Brain microvascular endothelial cell (primary cell): ENCODE measurements around the gene ZNF532.

Source experiments
- DNase-seq: peaks from one replicate; pipeline ENCODE4 v3.0.0-alpha.2; 2020
- H3K27ac ChIP-seq: fragments of 250-450 bp; sonication (Bioruptor Pico); 2 replicates; pipeline ENCODE4 v1.5.1; 2020; ENCODE audit warnings: mild to moderate bottlenecking, moderate library complexity
- H3K27me3 ChIP-seq: fragments of 250-450 bp; sonication (Bioruptor Pico); replicated peaks from 2 replicates; pipeline ENCODE4 v1.5.1; 2020; ENCODE audit warnings: mild to moderate bottlenecking
- H3K36me3 ChIP-seq: fragments of 250-450 bp; sonication (Bioruptor Pico); replicated peaks from 2 replicates; pipeline ENCODE4 v1.5.1; 2020; ENCODE audit warnings: mild to moderate bottlenecking
- H3K4me3 ChIP-seq: 2 replicates; pipeline ENCODE4 v1.5.1; 2011; ENCODE audit warnings: low read depth, mild to moderate bottlenecking, control low read depth, low read length, moderate library complexity
- in situ Hi-C: cut with HindIII; loops from 2 replicates; pipeline ENCODE4 v1.10.0; 2017; ENCODE audit warnings: low sequenced_read_pairs, low pct_ligation_motif_present
- TF ChIP-seq, protein P1 (sequence below): IDR thresholded peaks from 2 replicates; pipeline ENCODE4 v1.5.1; 2011; ENCODE audit warnings: low read depth, mild to moderate bottlenecking, moderate library complexity, low read length, control low read depth, inconsistent platforms; ENCODE audit errors: missing control alignments

The ZNF532 gene

DNA sequence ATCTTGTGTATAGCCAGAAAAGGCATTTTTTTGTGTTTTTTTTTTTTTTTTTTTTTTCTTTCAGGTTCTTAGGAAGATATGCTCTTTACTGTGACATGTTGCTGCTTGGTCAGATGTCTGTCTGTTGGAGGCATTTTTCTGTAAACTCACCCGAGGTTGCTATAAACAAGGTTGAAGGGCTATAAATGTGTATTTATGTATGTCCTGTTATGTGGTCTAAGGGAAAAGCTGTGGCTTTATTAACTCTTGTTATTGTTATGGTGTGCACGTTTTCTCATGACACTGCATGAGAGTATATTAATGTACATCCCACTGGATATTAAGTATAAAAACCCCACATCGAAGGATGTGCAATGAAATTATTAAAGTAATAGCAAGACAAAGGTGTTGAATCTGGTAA is 102.0 kb downstream of the ZNF532 start:
- in situ Hi-C loops, result no loop called here
- TF ChIP-seq, protein P1, sequence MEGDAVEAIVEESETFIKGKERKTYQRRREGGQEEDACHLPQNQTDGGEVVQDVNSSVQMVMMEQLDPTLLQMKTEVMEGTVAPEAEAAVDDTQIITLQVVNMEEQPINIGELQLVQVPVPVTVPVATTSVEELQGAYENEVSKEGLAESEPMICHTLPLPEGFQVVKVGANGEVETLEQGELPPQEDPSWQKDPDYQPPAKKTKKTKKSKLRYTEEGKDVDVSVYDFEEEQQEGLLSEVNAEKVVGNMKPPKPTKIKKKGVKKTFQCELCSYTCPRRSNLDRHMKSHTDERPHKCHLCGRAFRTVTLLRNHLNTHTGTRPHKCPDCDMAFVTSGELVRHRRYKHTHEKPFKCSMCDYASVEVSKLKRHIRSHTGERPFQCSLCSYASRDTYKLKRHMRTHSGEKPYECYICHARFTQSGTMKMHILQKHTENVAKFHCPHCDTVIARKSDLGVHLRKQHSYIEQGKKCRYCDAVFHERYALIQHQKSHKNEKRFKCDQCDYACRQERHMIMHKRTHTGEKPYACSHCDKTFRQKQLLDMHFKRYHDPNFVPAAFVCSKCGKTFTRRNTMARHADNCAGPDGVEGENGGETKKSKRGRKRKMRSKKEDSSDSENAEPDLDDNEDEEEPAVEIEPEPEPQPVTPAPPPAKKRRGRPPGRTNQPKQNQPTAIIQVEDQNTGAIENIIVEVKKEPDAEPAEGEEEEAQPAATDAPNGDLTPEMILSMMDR, result no peak
- Histone ChIP-seq H3K27me3 (no peaks in the 10 kb centered on the region), H3K36me3 (no peaks in the 10 kb centered on the region), H3K4me3 (no peak overlapping the region), H3K27ac (no peak overlapping the region)
- DNase-seq, result no peak

DNA sequence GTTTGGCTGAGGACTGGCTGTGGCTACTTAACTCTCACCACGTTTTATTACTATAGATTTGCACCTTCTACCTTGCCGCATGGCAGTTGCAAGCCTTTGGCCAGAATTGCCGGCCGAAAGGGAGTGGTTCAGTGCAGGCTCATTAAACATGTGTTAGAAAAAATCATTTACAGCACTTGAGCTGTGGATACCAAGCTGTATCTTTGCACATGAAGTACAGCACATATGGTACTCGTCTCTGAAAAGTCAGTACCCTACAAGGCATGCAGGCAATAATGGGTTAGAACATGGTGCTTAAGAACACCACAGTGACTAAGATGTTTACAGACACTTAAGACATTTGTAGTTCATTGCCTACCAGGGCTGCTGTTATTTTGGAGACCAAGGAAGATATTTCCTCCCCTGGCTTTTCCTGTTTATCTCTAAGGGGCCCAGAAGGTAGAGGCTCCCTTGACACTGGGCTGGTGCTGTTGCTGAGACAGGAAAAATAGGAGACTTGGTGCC is 103.1 kb downstream of the ZNF532 start:
- Histone ChIP-seq H3K27ac (no peak overlapping the region), H3K36me3 (no peaks in the 10 kb centered on the region), H3K4me3 (no peak overlapping the region), H3K27me3 (no peaks in the 10 kb centered on the region)
- in situ Hi-C loops, result no loop called here
- TF ChIP-seq, protein P1, result no peak
- no peak for DNase-seq

- TF ChIP-seq, protein P1, result no peak
- no peak overlapping the region for H3K4me3 ChIP-seq
- no peaks in the 10 kb centered on the region for H3K36me3 ChIP-seq
- in situ Hi-C loops, result no loop called here
- H3K27ac ChIP-seq, result no peak overlapping the region
- no peak for DNase-seq
- H3K27me3 ChIP-seq, result no peaks in the 10 kb centered on the region
Observed at GRCh38 chr18:58970943-58971790, 106.5 kb downstream of the ZNF532 start.

- Histone ChIP-seq H3K27me3 (no peaks in the 10 kb centered on the region), H3K4me3 (no peak overlapping the region), H3K27ac (no peak overlapping the region), H3K36me3 (peaks cover 10% of the 10 kb centered on the region)
- DNase-seq, result no peak
- in situ Hi-C loops, result no loop called here
- TF ChIP-seq, protein P1, result no peak
Observed at GRCh38 chr18:58975296-58975695, 110.6 kb downstream of the ZNF532 start.

- no peak overlapping the region for H3K27ac ChIP-seq
Observed at GRCh38 chr18:58975781-58976180, 111.1 kb downstream of the ZNF532 start.

More at GRCh38 chr18:58975781-58976180, 111.1 kb downstream of the ZNF532 start:
- Histone ChIP-seq H3K36me3 (peaks cover 11% of the 10 kb centered on the region), H3K4me3 (no peak overlapping the region), H3K27me3 (no peaks in the 10 kb centered on the region)
- no peak for DNase-seq
- in situ Hi-C loops, result no loop called here
- TF ChIP-seq, protein P1, result no peak
